Aorta (tissue), 5 donors: Measurements from ENCODE around the gene DBNDD2. TPM values are rescaled to one million over a fixed set of nuclear protein-coding genes. Genes with fewer than 3 reads are reported as not detected.
A peak's percentile ranks its signal among the peaks of the same experiment; 100 is the strongest.

ENCODE experiments used
- ATAC-seq: fragments of 200-7000 bp; cut with Tn5 transposase; one replicate; pipeline ENCODE4 v1.9.1; 2022; ENCODE audit warnings: moderate library complexity; ENCODE audit not compliant: low FRiP score
- DNase-seq, 2 donors: peaks; one replicate each; pipeline ENCODE4 v3.0.0-alpha.2; 2020
- H3K27ac ChIP-seq, 2 donors: one replicate each; pipeline ENCODE4 v1.5.1; 2013; ENCODE audit warnings: low read length in 2 of 2, mild to moderate bottlenecking in 2 of 2, moderate library complexity in 2 of 2, control low read depth in 1 of 2, inconsistent platforms in 1 of 2, low read depth in 1 of 2
- H3K27me3 ChIP-seq, 2 donors: one replicate each; pipeline ENCODE4 v1.6.1; 2013; ENCODE audit warnings: control low read depth in 1 of 2, low read length in 1 of 2, mild to moderate bottlenecking in 1 of 2, moderate library complexity in 1 of 2; ENCODE audit not compliant: insufficient read depth in 2 of 2, control insufficient read depth in 1 of 2
- H3K36me3 ChIP-seq, 2 donors: one replicate each; pipeline ENCODE4 v1.6.1; 2013; ENCODE audit warnings: control low read depth in 1 of 2, low read length in 1 of 2, mild to moderate bottlenecking in 1 of 2; ENCODE audit not compliant: insufficient read depth in 2 of 2, control insufficient read depth in 1 of 2
- H3K4me1 ChIP-seq, 2 donors: one replicate each; pipeline ENCODE4 v1.6.1; 2013; ENCODE audit warnings: low read length in 2 of 2, control low read depth in 1 of 2, mild to moderate bottlenecking in 1 of 2, moderate library complexity in 1 of 2; ENCODE audit not compliant: insufficient read depth in 2 of 2, control insufficient read depth in 1 of 2
- H3K4me3 ChIP-seq, 2 donors: one replicate each; pipeline ENCODE4 v1.5.1; 2013; ENCODE audit warnings: low read length in 2 of 2, control low read depth in 1 of 2, mild to moderate bottlenecking in 1 of 2
- H3K9me3 ChIP-seq: one replicate; pipeline ENCODE4 v1.6.1; 2013; ENCODE audit warnings: mild to moderate bottlenecking, low read length; ENCODE audit not compliant: control insufficient read depth
- WGBS, 2 donors: extraction: QIAGEN DNeasy Blood & Tissue Kit; methylation state at CpG; one replicate each; pipeline ENCODE4 v1.1.7; 2013; 5-methylcytosine and 5-hydroxymethylcytosine counted together
- intact Hi-C, 2 donors: fragments of 100-400 bp; cut with DNase I; formaldehyde crosslinking; loops; one replicate each; pipeline versions ENCODE4 v1.14.2 to v1.15.0; 2022
- polyA plus RNA-seq, 2 donors: library from polyadenylated mRNA; stranded (reverse); fragments of 200-250 nt; gene quantifications; one replicate each; pipeline ENCODE4 v1.2.3, GENCODE V29; 2013
- total RNA-seq, 2 donors: library from RNA; stranded (reverse); fragmentation: NEBNext Ultra II Directional; extraction: Animal tissue kit (Norgen Biotek cat#: 25700); gene quantifications; one replicate each; pipeline ENCODE4 v1.2.1, GENCODE V29; 2021
- donor health status: healthy with polysubstance abuse.
- donor health status: Bipolar disorder and iron deficiency.
- donor health status: DM: no; HTN: no; CAD: no.
- donor health status: DM: no; HTN: no; CAD: no.
- donor health status: DM: yes; HTN: yes; CAD: no.

DBNDD2 gene
- total and polyA plus RNA-seq, 4 donors: 104 to 231 (median 131) TPM

GRCh38 chr20:45419188-45420091 lies 11.4 kb downstream of the DBNDD2 start:
- Histone ChIP-seq H3K36me3 (peaks cover 0 to 5% of the 10 kb centered on the region in 2 donors), H3K27me3 (no peaks in the 10 kb centered on the region), H3K27ac (peak overlapping the region; percentile 46 to 65), H3K4me3 (no peak overlapping the region), H3K9me3 (no peaks in the 10 kb centered on the region), H3K4me1 (no peaks in the 10 kb centered on the region)
- 67 to 69% methylated on average over 17 of the region's 17 CpGs for WGBS, 2 donors
- DNase-seq (peak; percentile 72 to 82), ATAC-seq (peak; percentile 81)
- intact Hi-C loops: loop anchor here in 1 of 2 donors (5.0 kb wide), 2 partner anchors 47 to 82 kb away; no protein-coding TSS in a partner anchor

- H3K27ac ChIP-seq: peak overlapping the region in 1 of 2 donors; percentile 38
- H3K4me3 ChIP-seq: no peak overlapping the region
- DNase-seq: no peak
- 91 to 93% methylated on average over 8 of the region's 8 CpGs for WGBS, 2 donors
- no peak for ATAC-seq
- H3K9me3 ChIP-seq: no peaks in the 10 kb centered on the region
- intact Hi-C loops: no loop called here
- peaks cover 0 to 5% of the 10 kb centered on the region in 2 donors for H3K36me3 ChIP-seq
- H3K27me3 ChIP-seq: no peaks in the 10 kb centered on the region
- H3K4me1 ChIP-seq: no peaks in the 10 kb centered on the region
These were observed 12.0 kb downstream of the DBNDD2 start for GRCh38 chr20:45420125-45420524.

- Histone ChIP-seq H3K27ac (no peak overlapping the region), H3K36me3 (peaks cover 0 to 6% of the 10 kb centered on the region in 2 donors), H3K4me1 (no peaks in the 10 kb centered on the region), H3K27me3 (no peaks in the 10 kb centered on the region), H3K9me3 (no peaks in the 10 kb centered on the region), H3K4me3 (no peak overlapping the region)
- DNase-seq (no peak), ATAC-seq (no peak)
- intact Hi-C loops: no loop called here
- 96 to 97% methylated on average over 2 of the region's 2 CpGs for WGBS, 2 donors
These were observed 15.6 kb downstream of the DBNDD2 start for GRCh38 chr20:45423700-45424099.

GRCh38 chr20:45425561-45425960 lies 17.5 kb downstream of the DBNDD2 start:
- H3K9me3 ChIP-seq: no peaks in the 10 kb centered on the region
- no peak for ATAC-seq
- no peaks in the 10 kb centered on the region for H3K27me3 ChIP-seq
- intact Hi-C loops: no loop called here
- 93 to 94% methylated on average over 17 of the region's 17 CpGs for WGBS, 2 donors
- no peak for DNase-seq
- no peaks in the 10 kb centered on the region for H3K4me1 ChIP-seq
- no peak overlapping the region for H3K27ac ChIP-seq
- peaks cover 0 to 6% of the 10 kb centered on the region in 2 donors for H3K36me3 ChIP-seq
- H3K4me3 ChIP-seq: no peak overlapping the region

GRCh38 chr20:45426320-45427016 lies 18.4 kb downstream of the DBNDD2 start:
- Histone ChIP-seq H3K27me3 (no peaks in the 10 kb centered on the region), H3K4me1 (no peaks in the 10 kb centered on the region), H3K27ac (no peak overlapping the region), H3K36me3 (peaks cover 0 to 1% of the 10 kb centered on the region in 2 donors), H3K9me3 (no peaks in the 10 kb centered on the region), H3K4me3 (no peak overlapping the region)
- ATAC-seq (no peak), DNase-seq (no peak)
- intact Hi-C loops: no loop called here
- 79 to 81% methylated on average over 5 of the region's 5 CpGs for WGBS, 2 donors

GRCh38 chr20:45427236-45428149 lies 19.4 kb downstream of the DBNDD2 start:
- H3K36me3 ChIP-seq: peaks cover 0 to 1% of the 10 kb centered on the region in 2 donors
- H3K27ac ChIP-seq: no peak overlapping the region
- DNase-seq: no peak
- H3K27me3 ChIP-seq: no peaks in the 10 kb centered on the region
- no peak overlapping the region for H3K4me3 ChIP-seq
- 78 to 81% methylated on average over 14 of the region's 14 CpGs for WGBS, 2 donors
- H3K9me3 ChIP-seq: no peaks in the 10 kb centered on the region
- intact Hi-C loops: no loop called here
- H3K4me1 ChIP-seq: no peaks in the 10 kb centered on the region
- ATAC-seq: no peak

GRCh38 chr20:45429618-45430017 lies 21.5 kb downstream of the DBNDD2 start:
- no peak overlapping the region for H3K27ac ChIP-seq
- H3K4me1 ChIP-seq: no peaks in the 10 kb centered on the region
- no peak for DNase-seq
- no peaks in the 10 kb centered on the region for H3K27me3 ChIP-seq
- H3K36me3 ChIP-seq: peaks cover 0 to 1% of the 10 kb centered on the region in 2 donors
- ATAC-seq: no peak
- no peak overlapping the region for H3K4me3 ChIP-seq
- H3K9me3 ChIP-seq: no peaks in the 10 kb centered on the region
- WGBS, 2 donors: 77 to 88% methylated on average over 2 of the region's 2 CpGs
- intact Hi-C loops: loop anchor here in 1 of 2 donors (10.0 kb wide), 1 partner anchor 545 kb away; the partner anchor contains the start of gene YWHAB

GRCh38 chr20:45432294-45432693 lies 24.2 kb downstream of the DBNDD2 start:
- no peak overlapping the region for H3K27ac ChIP-seq
- DNase-seq (no peak), ATAC-seq (no peak)
- WGBS, 2 donors: 86 to 88% methylated on average over 5 of the region's 5 CpGs
- H3K4me3 ChIP-seq: no peak overlapping the region
- no peaks in the 10 kb centered on the region for H3K27me3 ChIP-seq
- no peaks in the 10 kb centered on the region for H3K9me3 ChIP-seq
- no peaks in the 10 kb centered on the region for H3K36me3 ChIP-seq
- intact Hi-C loops: loop anchor here in 1 of 2 donors (10.0 kb wide), 1 partner anchor 547 kb away; the partner anchor contains the start of gene YWHAB
- no peaks in the 10 kb centered on the region for H3K4me1 ChIP-seq
